ENCODE results near the gene IFNA13. TPM values are rescaled to one million over a fixed set of nuclear protein-coding genes. Genes with fewer than 3 reads are reported as not detected.
A peak's percentile ranks its signal among the peaks of the same experiment; 100 is the strongest.

Gene IFNA13
- total RNA-seq, 1 donor from 2014 or later, result not detected

DNA sequence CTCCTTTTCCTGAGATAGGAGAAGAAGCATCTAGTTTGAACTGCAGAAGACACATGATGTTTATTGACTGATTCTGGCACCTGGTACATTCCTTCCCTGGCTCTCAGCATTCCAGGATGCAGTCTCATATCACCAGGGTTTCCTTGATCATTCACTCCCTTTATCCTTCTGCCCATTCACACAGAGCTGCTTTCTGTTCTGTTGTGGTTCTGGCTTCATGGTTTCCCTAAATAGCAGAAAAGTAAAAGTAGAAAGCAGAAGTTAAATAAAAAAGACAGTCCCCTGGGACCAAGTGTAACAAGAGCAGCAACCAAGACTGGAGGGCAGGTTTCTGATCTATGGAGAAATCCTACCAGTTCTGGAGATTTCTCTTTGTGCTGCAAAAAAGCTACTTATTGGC is 44.2 kb upstream of the IFNA13 start:
- Mint-ChIP-seq H3K27me3 (ENCODE audit: unreplicated experiment) (peaks cover 2% of the 10 kb centered on the region), H3K4me1 (ENCODE audit: unreplicated experiment) (no peaks in the 10 kb centered on the region), H3K4me3 (ENCODE audit: unreplicated experiment) (no peak overlapping the region), H3K27ac (ENCODE audit: unreplicated experiment) (no peak overlapping the region), H3K36me3 (ENCODE audit: low read depth, unreplicated experiment) (no peaks in the 10 kb centered on the region), H3K9me3 (ENCODE audit: unreplicated experiment) (no peaks in the 10 kb centered on the region)
- DNase-seq (ENCODE audit: low spot score), result no peak
- TF ChIP-seq, protein P1, sequence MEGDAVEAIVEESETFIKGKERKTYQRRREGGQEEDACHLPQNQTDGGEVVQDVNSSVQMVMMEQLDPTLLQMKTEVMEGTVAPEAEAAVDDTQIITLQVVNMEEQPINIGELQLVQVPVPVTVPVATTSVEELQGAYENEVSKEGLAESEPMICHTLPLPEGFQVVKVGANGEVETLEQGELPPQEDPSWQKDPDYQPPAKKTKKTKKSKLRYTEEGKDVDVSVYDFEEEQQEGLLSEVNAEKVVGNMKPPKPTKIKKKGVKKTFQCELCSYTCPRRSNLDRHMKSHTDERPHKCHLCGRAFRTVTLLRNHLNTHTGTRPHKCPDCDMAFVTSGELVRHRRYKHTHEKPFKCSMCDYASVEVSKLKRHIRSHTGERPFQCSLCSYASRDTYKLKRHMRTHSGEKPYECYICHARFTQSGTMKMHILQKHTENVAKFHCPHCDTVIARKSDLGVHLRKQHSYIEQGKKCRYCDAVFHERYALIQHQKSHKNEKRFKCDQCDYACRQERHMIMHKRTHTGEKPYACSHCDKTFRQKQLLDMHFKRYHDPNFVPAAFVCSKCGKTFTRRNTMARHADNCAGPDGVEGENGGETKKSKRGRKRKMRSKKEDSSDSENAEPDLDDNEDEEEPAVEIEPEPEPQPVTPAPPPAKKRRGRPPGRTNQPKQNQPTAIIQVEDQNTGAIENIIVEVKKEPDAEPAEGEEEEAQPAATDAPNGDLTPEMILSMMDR (IDR thresholded peaks at IDR 0.05; ENCODE audit: unreplicated experiment), result no peak

DNA sequence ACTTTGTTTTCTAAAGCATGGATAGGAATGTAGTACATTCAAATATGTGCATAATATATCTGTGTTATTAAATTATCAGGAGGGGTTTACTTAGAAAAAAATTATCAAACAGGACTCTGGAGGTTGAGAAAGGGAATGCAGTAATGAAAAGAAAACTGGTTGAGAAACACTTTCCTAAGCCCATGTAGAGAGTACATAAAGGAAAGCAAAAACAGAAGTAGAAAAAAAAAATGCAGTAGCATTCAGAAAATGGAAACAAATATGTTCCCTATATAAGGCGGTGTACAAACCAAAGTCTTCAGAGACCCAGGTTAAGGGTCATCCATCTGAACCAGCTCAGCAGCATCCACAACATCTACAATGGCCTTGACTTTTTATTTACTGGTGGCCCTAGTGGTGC is 41.0 kb upstream of the IFNA13 start, which contains the start of gene IFNA8:
Gene IFNA8 (plus strand): TSS at position 301 of the 400 bp plus-strand sequence. CDS start 60 bp downstream, at position 361.
- DNase-seq (ENCODE audit: low spot score), result no peak
- no peaks in the 10 kb centered on the region for H3K36me3 Mint-ChIP-seq (ENCODE audit: low read depth, unreplicated experiment)
- peaks cover 4% of the 10 kb centered on the region for H3K27me3 Mint-ChIP-seq (ENCODE audit: unreplicated experiment)
- H3K9me3 Mint-ChIP-seq (ENCODE audit: unreplicated experiment), result no peaks in the 10 kb centered on the region
- H3K4me3 Mint-ChIP-seq (ENCODE audit: unreplicated experiment), result no peak within 1 kb of the TSS
- no peak within 1 kb of the TSS for H3K27ac Mint-ChIP-seq (ENCODE audit: unreplicated experiment)
- H3K4me1 Mint-ChIP-seq (ENCODE audit: unreplicated experiment), result no peaks in the 10 kb centered on the region
- TF ChIP-seq, protein P1 (IDR thresholded peaks at IDR 0.05; ENCODE audit: unreplicated experiment), result no peak

DNA sequence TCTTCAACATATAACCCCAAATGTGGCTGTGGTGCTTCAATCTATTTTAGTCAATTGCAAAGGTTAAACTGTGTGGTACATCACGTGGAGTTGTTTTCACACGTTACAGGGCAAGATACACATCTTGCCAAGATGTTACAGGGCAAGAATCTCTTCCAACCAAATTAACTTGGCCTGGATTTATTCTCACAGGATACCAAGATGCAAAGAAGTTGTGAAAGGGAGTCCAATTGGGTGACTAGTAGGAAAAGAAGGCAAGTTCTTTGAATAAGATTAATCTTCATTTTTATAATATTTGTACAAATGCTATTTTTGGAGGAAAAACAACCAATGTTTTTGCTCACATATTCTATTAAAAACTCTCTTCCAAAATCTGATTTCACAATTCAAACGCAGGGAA is 36.3 kb upstream of the IFNA13 start:
- H3K4me3 Mint-ChIP-seq (ENCODE audit: unreplicated experiment), result no peak overlapping the region
- no peak overlapping the region for H3K27ac Mint-ChIP-seq (ENCODE audit: unreplicated experiment)
- TF ChIP-seq, protein P1 (IDR thresholded peaks at IDR 0.05; ENCODE audit: unreplicated experiment), result no peak
- H3K27me3 Mint-ChIP-seq (ENCODE audit: unreplicated experiment), result peaks cover 4% of the 10 kb centered on the region
- H3K36me3 Mint-ChIP-seq (ENCODE audit: low read depth, unreplicated experiment), result no peaks in the 10 kb centered on the region
- H3K4me1 Mint-ChIP-seq (ENCODE audit: unreplicated experiment), result no peaks in the 10 kb centered on the region
- no peak for DNase-seq (ENCODE audit: low spot score)
- H3K9me3 Mint-ChIP-seq (ENCODE audit: unreplicated experiment), result no peaks in the 10 kb centered on the region

DNA sequence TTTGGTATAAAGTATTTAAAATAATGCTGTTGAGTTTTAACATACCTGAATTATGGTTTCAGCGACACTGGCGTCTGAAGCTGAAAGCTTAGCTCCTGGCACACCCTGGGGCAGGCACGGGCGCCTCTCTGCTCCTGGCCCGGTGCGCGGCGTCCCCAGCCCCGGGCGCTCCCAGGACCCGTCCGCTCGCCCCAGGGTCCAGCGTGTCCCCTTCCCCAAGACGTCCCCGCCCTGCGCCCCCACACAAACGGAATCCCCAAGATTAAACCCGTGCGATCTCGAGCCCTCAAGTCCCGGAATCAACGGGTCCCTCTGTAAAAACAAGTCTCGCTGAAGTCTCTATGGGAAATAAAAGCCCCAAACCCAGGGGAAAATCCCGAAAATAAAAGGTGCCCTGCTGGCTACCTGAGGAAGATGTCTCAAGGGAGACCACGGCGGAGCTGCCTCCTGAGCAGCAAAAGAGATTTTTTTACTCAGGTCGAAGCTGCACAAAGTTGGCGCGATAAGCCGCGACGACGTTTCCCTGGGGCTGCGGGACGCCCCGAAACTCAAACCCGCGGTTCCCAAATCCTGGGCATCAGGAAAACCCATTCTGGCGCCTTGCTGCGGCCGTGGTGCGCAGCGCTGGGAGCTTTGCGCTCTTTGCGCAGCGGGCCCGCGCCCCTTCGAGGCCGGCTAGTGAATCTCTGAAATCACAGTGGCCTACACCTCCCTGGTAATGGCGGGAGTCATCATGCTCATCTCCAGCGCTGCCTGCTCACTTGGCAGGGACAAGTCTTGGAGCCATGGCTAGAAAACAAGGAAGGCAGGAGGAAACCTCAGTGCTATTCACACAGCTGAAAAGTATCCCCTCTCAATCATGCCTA is 34.8 kb upstream of the IFNA13 start:
- Mint-ChIP-seq H3K4me3 (ENCODE audit: unreplicated experiment) (peak overlapping the region; percentile 89), H3K27me3 (ENCODE audit: unreplicated experiment) (peaks cover 4% of the 10 kb centered on the region), H3K4me1 (ENCODE audit: unreplicated experiment) (no peaks in the 10 kb centered on the region), H3K9me3 (ENCODE audit: unreplicated experiment) (no peaks in the 10 kb centered on the region), H3K36me3 (ENCODE audit: low read depth, unreplicated experiment) (no peaks in the 10 kb centered on the region), H3K27ac (ENCODE audit: unreplicated experiment) (no peak overlapping the region)
- peak; percentile 53 for DNase-seq (ENCODE audit: low spot score)
- TF ChIP-seq, protein P1 (IDR thresholded peaks at IDR 0.05; ENCODE audit: unreplicated experiment), result no peak

DNA sequence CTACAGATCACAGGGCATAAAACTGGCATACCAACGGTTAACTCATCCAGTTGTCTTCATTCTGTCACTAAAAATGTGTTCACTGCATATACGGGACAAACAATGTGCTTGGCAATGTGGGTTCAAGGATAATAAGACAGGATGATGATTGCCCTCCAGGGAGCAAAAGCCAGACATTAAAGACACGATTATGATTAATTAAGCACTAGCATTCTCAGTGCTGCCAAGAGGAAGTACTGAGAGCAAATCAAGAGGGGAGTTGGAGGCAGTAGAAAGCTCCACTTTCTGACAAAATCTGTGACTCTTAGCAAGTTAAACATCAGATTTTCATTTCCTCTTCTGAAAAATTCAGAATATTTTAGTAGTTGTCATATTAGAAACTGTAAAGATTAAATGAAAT is 32.1 kb upstream of the IFNA13 start:
- Mint-ChIP-seq H3K4me3 (ENCODE audit: unreplicated experiment) (no peak overlapping the region), H3K36me3 (ENCODE audit: low read depth, unreplicated experiment) (no peaks in the 10 kb centered on the region), H3K27me3 (ENCODE audit: unreplicated experiment) (peaks cover 1% of the 10 kb centered on the region), H3K4me1 (ENCODE audit: unreplicated experiment) (peaks cover 2% of the 10 kb centered on the region), H3K27ac (ENCODE audit: unreplicated experiment) (no peak overlapping the region), H3K9me3 (ENCODE audit: unreplicated experiment) (no peaks in the 10 kb centered on the region)
- TF ChIP-seq, protein P1 (IDR thresholded peaks at IDR 0.05; ENCODE audit: unreplicated experiment), result no peak
- no peak for DNase-seq (ENCODE audit: low spot score)
